Osteocyte (in vitro differentiated cells): ENCODE data around the gene PIK3C2B. TPM values are rescaled to one million over a fixed set of nuclear protein-coding genes. Genes with fewer than 3 reads are reported as not detected.

ENCODE experiments used
- DNase-seq: peaks from one replicate; pipeline ENCODE4 v3.0.0; 2021; ENCODE audit warnings: mixed read lengths; ENCODE audit not compliant: unreplicated experiment; ENCODE audit errors: extremely low spot score
- H3K27ac Mint-ChIP-seq: one replicate; pipeline ENCODE4 v1.8.0; 2021; ENCODE audit warnings: mild to moderate bottlenecking, mixed read lengths; ENCODE audit not compliant: unreplicated experiment
- H3K27me3 Mint-ChIP-seq: one replicate; pipeline ENCODE4 v1.8.0; 2021; ENCODE audit warnings: mixed read lengths; ENCODE audit not compliant: unreplicated experiment
- H3K36me3 Mint-ChIP-seq: one replicate; pipeline ENCODE4 v1.8.0; 2021; ENCODE audit warnings: mixed read lengths; ENCODE audit not compliant: unreplicated experiment
- H3K4me1 Mint-ChIP-seq: one replicate; pipeline ENCODE4 v1.8.0; 2021; ENCODE audit warnings: mixed read lengths; ENCODE audit not compliant: unreplicated experiment
- H3K4me3 Mint-ChIP-seq: one replicate; pipeline ENCODE4 v1.8.0; 2021; ENCODE audit warnings: mild to moderate bottlenecking, moderate library complexity, mixed read lengths; ENCODE audit not compliant: unreplicated experiment
- H3K9me3 Mint-ChIP-seq: one replicate; pipeline ENCODE4 v1.8.0; 2021; ENCODE audit warnings: mixed read lengths; ENCODE audit not compliant: unreplicated experiment
- CTCF ChIP-seq: fragments of 200-600 bp; sonication (generic); IDR thresholded peaks from 2 replicates; pipeline ENCODE4 v1.5.0; 2021; ENCODE audit warnings: antibody characterized with exemption, mild to moderate bottlenecking, moderate library complexity
- total RNA-seq: library from RNA; stranded (reverse); gene quantifications from 2 replicates; pipeline ENCODE4 v1.2.1, GENCODE V29; 2021

The PIK3C2B gene
- total RNA-seq, 1 donor from 2014 or later = 17.5 TPM

GRCh38 chr1:204506969-204507316, 12.3 kb upstream of the PIK3C2B start:
- Mint-ChIP-seq H3K9me3 (no peaks in the 10 kb centered on the region), H3K4me3 (peak overlapping the region; percentile 88), H3K4me1 (peaks cover 25% of the 10 kb centered on the region), H3K36me3 (no peaks in the 10 kb centered on the region), H3K27ac (peak overlapping the region; percentile 98), H3K27me3 (no peaks in the 10 kb centered on the region)
- DNase-seq = peak; percentile 94
- no peak for TF ChIP-seq CTCF

GRCh38 chr1:204506201-204506968, 11.8 kb upstream of the PIK3C2B start:
- Mint-ChIP-seq H3K27ac (peak overlapping the region; percentile 98), H3K27me3 (no peaks in the 10 kb centered on the region), H3K4me1 (peaks cover 25% of the 10 kb centered on the region), H3K4me3 (peak overlapping the region; percentile 88), H3K9me3 (no peaks in the 10 kb centered on the region), H3K36me3 (no peaks in the 10 kb centered on the region)
- TF ChIP-seq CTCF = no peak
- peak; percentile 89 for DNase-seq

DNA sequence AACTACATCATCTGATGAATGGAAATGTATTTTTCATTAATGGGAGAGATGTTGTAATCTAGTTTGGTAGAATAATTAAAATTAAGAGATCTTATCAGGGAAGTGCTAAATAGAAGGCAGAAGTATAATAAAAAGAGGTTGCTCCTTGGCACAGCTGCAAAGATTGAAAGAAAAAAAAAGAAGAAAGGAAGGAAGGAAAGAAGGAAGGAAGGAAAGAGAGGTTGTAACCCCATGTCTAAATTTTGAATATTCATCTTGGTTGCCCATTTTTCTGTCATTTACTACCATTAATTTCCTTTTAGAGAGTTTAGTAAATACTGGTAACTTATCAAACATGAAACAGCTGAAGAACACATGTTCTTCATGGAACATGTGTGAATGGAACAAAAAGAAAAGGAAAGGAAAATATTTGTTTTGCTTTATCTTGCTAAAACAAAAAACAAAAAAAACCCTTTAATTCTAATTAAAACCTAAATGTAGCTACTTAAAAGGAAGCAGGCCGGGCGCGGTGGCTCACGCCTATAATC, 11.1 kb upstream of the PIK3C2B start:
- Mint-ChIP-seq H3K9me3 (no peaks in the 10 kb centered on the region), H3K4me1 (peaks cover 25% of the 10 kb centered on the region), H3K4me3 (peak overlapping the region; percentile 88), H3K27me3 (no peaks in the 10 kb centered on the region), H3K36me3 (no peaks in the 10 kb centered on the region), H3K27ac (peak overlapping the region; percentile 98)
- no peak for DNase-seq
- TF ChIP-seq CTCF = no peak

- no peak overlapping the region for H3K27ac Mint-ChIP-seq
- no peaks in the 10 kb centered on the region for H3K27me3 Mint-ChIP-seq
- no peaks in the 10 kb centered on the region for H3K9me3 Mint-ChIP-seq
- no peak overlapping the region for H3K4me3 Mint-ChIP-seq
- peaks cover 25% of the 10 kb centered on the region for H3K4me1 Mint-ChIP-seq
- H3K36me3 Mint-ChIP-seq = no peaks in the 10 kb centered on the region
- no peak for DNase-seq
- no peak for TF ChIP-seq CTCF
Observed at GRCh38 chr1:204503913-204504519, 9.4 kb upstream of the PIK3C2B start.

DNA sequence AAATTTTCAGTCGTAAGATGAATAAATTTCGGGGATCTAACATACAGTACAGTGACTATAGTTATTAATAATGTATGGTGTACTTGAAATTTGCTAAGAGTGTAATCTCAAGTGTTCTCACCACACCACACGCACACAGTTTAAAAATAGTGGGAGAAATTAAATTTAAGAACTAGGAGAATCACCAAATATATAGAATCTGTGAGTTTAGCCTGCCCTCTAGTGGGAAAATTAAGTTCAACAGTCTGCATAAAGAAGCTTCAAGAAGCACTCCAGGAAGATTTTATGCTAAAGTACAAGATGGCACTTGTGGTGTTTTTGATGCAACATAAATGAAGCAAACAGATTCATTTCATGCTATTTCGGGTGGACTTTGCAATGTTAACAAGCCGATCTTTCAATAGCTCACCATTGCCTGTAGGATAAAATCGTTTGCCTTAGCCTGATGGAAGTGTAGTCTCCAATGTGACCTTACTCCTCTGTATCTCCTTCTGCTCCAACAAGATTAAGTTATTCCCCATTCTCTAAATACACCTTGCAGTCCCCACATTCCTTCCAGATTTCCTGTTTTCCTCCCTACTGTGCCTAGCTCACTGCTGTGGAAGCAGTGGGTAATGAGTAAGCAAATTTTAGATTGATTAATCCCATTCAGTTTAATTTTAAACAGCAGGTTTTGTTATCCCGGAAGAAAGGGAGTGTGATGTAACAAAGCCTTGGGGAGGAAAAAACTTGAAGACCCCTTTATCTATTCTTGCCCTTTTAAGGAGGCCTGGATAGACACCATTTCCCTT, 8.7 kb upstream of the PIK3C2B start:
- TF ChIP-seq CTCF = peak; percentile 76
- no peaks in the 10 kb centered on the region for H3K9me3 Mint-ChIP-seq
- H3K27ac Mint-ChIP-seq = no peak overlapping the region
- no peaks in the 10 kb centered on the region for H3K27me3 Mint-ChIP-seq
- no peak for DNase-seq
- no peak overlapping the region for H3K4me3 Mint-ChIP-seq
- peaks cover 23% of the 10 kb centered on the region for H3K4me1 Mint-ChIP-seq
- no peaks in the 10 kb centered on the region for H3K36me3 Mint-ChIP-seq
